ENCODE measurements around the gene GPR183.
A peak's percentile ranks its signal among the peaks of the same experiment; 100 is the strongest.

GPR183 gene

GRCh38 chr13:99339736-99340397 is 32.7 kb upstream of the GPR183 start:
- no peak for DNase-seq (ENCODE audit: low read depth in 1 of 2, low spot score in 1 of 2)

- no peak for DNase-seq (ENCODE audit: low read depth in 1 of 2, low spot score in 1 of 2)
Observed at GRCh38 chr13:99339230-99339721, 32.1 kb upstream of the GPR183 start.

GRCh38 chr13:99335603-99336002 is 28.4 kb upstream of the GPR183 start:
- no peak for DNase-seq (ENCODE audit: low read depth in 1 of 2, low spot score in 1 of 2)

- no peak for DNase-seq (ENCODE audit: low read depth in 1 of 2, low spot score in 1 of 2)
Observed at GRCh38 chr13:99335087-99335486, 27.9 kb upstream of the GPR183 start.

GRCh38 chr13:99334221-99334620 is 27.0 kb upstream of the GPR183 start:
- DNase-seq (ENCODE audit: low read depth in 1 of 2, low spot score in 1 of 2) = no peak

- no peak for DNase-seq (ENCODE audit: low read depth in 1 of 2, low spot score in 1 of 2)
Observed at GRCh38 chr13:99332456-99332855, 25.3 kb upstream of the GPR183 start.

GRCh38 chr13:99331881-99332293 is 24.7 kb upstream of the GPR183 start:
- DNase-seq (ENCODE audit: low read depth in 1 of 2, low spot score in 1 of 2) = no peak

GRCh38 chr13:99330942-99331341 is 23.7 kb upstream of the GPR183 start:
- no peak for DNase-seq (ENCODE audit: low read depth in 1 of 2, low spot score in 1 of 2)

- no peak for DNase-seq (ENCODE audit: low read depth in 1 of 2, low spot score in 1 of 2)
Observed at GRCh38 chr13:99329477-99329876, 22.3 kb upstream of the GPR183 start.

- no peak for DNase-seq (ENCODE audit: low read depth in 1 of 2, low spot score in 1 of 2)
Observed at GRCh38 chr13:99327761-99328160, 20.6 kb upstream of the GPR183 start.

- no peak for DNase-seq (ENCODE audit: low read depth in 1 of 2, low spot score in 1 of 2)
Observed at GRCh38 chr13:99327126-99327525, 19.9 kb upstream of the GPR183 start.

- DNase-seq (ENCODE audit: low read depth in 1 of 2, low spot score in 1 of 2) = no peak
Observed at GRCh38 chr13:99326012-99326411, 18.8 kb upstream of the GPR183 start.

GRCh38 chr13:99323488-99323887 is 16.3 kb upstream of the GPR183 start:
- DNase-seq (ENCODE audit: low read depth in 1 of 2, low spot score in 1 of 2) = no peak

- DNase-seq (ENCODE audit: low read depth in 1 of 2, low spot score in 1 of 2) = peak in 1 of 2 donors; percentile 53
Observed at GRCh38 chr13:99322297-99323103, 15.3 kb upstream of the GPR183 start.

GRCh38 chr13:99321709-99322108 is 14.5 kb upstream of the GPR183 start:
- DNase-seq (ENCODE audit: low read depth in 1 of 2, low spot score in 1 of 2) = no peak

GRCh38 chr13:99320693-99321481 is 13.7 kb upstream of the GPR183 start:
- DNase-seq (ENCODE audit: low read depth in 1 of 2, low spot score in 1 of 2) = no peak

GRCh38 chr13:99316657-99317256 is 9.6 kb upstream of the GPR183 start:
- DNase-seq (ENCODE audit: low read depth in 1 of 2, low spot score in 1 of 2) = no peak

- DNase-seq (ENCODE audit: low read depth in 1 of 2, low spot score in 1 of 2) = no peak
Observed at GRCh38 chr13:99316224-99316623, 9.0 kb upstream of the GPR183 start.

GRCh38 chr13:99315186-99315585 is 8.0 kb upstream of the GPR183 start:
- DNase-seq (ENCODE audit: low read depth in 1 of 2, low spot score in 1 of 2) = no peak

- DNase-seq (ENCODE audit: low read depth in 1 of 2, low spot score in 1 of 2) = peak in 1 of 2 donors; percentile 76
Observed at GRCh38 chr13:99314640-99315176, 7.5 kb upstream of the GPR183 start.

- DNase-seq (ENCODE audit: low read depth in 1 of 2, low spot score in 1 of 2) = no peak
Observed at GRCh38 chr13:99313941-99314340, 6.7 kb upstream of the GPR183 start.
